Kasumi-1 (cell line): ENCODE measurements around the gene TRAPPC11.

Source experiments
- DNase-seq, 2 experiments: peaks; one replicate each; lab custom pipeline; 2025; lab: John Stamatoyannopoulos, UW

The TRAPPC11 gene

DNA sequence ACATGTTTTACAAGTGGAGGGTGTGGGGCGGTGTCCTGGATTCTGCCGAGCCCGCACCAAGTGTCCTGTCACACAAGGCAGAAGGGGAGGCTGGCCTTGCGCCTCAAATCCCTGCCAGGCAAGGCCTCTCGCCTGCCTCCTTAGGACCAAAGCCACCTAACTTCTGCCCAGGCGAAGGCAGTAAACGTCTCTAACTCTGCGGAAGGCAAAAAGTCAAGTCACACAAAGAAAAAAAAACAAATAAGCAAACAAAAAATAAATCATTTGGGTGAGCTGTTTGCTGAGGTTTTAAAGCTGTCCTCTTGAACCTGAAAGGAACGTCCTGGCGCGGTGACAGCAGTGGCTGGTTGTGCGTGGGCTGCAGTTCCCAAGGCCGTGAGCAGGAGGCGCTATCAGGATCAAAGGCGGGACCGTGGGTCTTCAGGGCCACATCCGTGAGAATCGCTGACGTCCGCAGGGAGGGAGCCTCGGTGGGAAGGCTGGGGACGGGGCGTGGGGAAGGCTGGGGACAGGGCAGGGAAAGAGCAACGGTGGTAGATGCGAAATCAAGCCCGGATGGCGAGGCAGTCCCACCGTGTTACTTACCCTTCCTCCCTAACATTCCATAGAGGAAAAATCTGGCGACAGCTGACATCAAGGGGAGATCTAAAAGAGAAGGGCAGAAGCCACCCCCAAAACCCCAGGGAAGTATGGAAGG is 99.1 kb downstream of the TRAPPC11 start:
- no peak for DNase-seq

DNA sequence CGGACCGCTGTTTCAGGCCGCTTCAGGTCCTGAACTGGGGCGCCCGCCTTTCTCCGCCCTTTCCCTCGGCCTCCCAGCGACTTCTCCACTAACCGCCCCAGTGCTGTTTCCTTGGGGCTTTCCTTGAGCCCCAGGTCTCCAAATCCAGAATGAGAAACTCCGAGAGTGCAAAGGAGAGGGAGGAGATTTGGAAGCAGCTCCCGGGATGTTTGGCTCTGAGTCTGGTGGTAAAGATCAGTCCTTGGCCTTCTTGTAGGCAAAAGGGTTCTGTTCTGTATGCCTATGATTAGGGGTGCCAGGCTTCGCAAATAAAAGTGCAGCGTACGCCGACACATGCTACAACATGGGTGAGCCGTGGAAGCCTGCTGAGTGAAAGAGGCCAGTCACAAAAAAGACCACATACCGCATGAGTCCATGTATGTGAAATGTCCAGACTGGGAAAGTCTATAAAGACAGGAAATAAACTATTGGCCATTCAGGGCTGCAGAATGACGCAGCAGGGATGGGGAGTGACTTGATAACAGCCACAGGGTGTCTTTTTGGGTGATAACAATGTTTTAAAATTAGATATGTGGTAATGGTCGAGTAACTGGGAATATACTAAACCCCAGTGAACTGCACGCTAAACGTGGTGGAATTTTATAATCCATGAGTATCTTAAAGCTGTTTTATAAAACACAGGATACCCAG is 99.8 kb downstream of the TRAPPC11 start:
- DNase-seq: no peak

DNA sequence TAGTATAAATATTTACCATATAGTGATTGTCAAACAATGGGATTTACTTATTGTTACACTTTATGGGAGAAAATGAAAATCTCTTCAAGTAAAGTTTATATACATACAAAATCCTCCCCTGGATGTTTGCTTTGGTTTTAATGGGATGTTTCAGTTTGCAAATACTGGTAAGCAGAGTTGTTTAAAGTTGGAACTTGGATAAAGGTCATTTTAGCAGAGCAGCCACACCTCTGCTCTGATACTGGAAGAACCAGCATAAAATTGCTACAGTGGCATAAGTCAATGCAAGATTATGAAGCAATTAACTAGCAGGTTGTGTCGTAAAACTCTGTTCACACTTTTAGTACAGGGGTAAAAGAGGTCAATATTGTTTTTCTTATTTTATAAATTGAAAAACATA is 101.2 kb downstream of the TRAPPC11 start:
- no peak for DNase-seq
